ENCODE measurements around the gene PLCB2.

Gene PLCB2

DNA sequence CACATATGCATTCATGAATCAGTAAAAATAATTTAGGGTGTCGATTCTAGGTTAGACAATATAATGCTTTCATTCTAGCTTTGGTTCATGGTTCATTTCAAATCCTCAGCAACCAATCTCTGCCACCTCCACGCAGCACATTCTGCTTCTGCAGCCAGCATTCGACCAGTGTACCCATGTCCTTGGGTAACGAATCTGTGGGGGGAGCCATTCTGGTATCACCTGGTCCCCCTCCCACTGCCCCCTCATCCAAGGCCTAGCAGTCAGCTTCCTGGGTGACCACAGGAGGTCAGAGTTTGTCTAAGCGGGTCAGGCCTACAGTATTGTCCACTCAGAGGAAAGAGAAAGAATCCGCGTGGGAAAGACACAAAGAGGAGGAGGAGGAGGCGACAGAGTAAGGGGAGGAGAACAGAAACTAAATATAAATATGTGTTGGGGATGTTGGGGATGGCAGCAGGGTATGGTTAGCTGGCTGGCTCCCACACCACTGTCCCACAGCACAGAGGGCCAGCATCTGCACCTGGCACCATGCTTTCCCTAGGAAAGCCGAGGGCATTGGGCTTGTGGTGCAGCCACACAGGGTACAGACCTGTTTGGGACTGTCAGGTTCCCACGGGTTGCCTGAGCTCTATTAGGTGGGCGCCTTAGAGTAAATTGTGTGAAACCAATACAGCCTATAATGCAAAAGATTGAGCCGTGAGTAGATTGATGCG lies 56.8 kb downstream of the PLCB2 start:
- DNase-seq (ENCODE audit: low read depth, low spot score): no peak

DNA sequence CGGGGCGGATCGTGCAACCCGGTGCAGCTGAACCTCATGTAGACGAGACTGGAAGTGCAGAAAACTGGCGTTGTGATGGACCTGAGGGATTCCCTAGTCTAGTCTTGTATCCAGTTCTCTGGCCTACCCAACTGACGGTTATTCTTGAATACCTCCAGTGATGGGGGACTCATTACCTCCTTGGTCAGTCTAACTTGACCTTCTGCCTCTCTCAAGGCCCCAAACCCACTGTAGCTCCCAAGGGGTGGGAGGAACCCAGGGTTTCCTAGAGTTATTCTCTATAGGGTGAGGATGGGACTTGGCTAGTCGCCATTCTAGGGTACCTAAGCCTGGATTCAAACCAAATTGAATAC lies 57.5 kb downstream of the PLCB2 start:
- no peak for DNase-seq (ENCODE audit: low read depth, low spot score)

DNA sequence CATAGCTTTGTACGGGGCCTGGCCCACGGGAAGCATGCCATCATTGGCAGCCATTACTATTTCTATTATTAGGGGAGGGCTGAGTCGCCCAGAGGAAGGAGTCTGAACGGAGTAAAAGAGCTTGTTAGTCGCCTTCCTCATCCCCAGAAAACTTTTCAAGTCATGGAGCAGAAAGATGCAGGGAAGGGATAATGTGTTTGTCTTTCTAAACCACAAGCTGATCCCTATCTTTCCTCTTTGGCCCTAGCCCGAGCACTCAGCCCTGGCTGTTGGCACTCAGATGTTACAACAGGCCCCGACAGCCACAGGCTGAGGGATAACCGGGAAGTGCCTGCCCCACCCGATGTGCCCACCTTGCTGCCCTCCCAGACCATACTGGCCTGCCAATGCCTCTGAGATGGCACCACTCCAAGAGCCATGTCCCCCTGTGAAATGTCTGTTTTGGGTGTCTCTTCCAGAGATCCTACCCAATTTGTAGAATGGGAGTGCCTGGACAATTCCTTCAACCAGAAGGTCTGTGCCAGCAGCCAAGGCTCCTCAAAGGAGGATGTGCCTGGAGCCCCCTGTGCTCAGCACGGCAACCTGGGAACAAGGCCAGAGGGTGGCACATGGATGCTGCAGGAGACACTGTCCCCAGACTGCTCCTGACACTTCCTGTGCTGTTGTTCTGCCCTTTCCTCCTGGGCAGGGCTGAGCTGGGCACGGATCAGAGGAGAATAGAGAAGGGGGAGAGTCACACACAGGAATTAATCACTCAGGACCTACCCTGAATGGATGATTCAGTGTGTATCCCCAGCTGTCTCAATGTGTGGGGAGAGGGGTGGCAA lies 58.0 kb downstream of the PLCB2 start:
- no peak for DNase-seq (ENCODE audit: low read depth, low spot score)

DNA sequence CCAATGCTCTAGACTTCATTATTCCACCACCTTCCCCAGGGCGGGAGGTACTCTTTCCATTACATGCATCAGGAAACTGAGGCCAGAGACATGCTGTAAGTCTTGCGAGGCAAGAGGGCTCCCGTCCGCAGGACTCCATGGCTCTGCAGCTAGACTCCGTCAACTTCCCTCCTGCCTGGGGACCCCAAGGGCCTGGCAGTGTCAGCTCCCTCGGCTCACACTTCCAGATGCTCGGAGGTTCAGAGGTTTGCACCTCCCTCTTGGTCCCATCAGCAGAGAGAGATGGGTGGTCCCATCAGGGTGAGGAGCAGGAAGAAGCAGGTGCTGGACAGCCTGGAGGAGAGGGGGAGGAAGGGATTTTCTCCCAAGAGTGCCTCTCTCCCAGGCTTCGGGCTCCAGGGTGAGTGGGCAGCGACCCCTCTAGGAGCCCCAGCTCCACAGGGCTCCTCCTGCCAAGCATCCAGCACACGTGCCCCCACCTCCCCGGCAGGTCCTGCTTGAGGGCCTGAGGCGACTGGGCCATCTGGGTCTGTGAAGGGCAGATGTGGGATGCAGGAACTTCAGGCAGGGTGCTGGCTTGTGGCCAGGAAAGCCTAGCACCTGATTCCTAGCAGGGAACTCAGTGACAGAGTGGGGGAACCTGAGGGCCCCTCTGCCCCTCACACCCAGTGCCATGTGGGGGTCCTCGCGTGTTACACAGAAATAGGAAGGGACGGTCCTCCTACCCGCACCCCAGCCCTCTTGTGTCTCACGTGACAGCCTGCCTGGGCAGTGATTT lies 59.5 kb downstream of the PLCB2 start:
- DNase-seq (ENCODE audit: low read depth, low spot score): no peak

DNA sequence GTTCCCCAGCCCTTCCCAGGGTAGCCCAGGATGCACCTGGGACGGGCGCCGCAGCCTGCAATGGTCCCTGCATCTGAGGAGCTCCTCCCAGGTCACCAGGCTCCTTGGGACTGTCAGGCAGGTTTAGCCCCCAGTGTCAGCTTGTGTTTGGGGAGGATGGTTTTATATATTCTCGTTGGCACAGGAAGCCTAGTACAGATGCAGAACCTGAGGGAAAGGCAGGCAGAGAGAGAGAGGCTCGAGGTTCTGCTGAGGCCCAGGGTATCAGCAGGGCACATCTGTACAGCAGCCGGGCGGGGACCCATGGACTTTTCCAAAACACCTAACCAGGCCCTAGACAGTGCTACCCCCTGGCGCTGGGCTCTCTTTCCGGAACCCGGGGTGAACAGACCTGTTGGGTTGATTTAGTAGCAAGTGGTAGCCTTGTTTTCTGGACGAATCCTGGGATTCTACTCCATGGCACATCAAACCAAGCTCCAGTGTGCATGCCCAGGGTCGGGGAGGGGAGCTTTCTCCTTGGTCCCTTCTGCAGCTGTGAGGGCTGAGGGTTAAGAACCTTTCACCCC lies 60.2 kb downstream of the PLCB2 start:
- no peak for DNase-seq (ENCODE audit: low read depth, low spot score)

DNA sequence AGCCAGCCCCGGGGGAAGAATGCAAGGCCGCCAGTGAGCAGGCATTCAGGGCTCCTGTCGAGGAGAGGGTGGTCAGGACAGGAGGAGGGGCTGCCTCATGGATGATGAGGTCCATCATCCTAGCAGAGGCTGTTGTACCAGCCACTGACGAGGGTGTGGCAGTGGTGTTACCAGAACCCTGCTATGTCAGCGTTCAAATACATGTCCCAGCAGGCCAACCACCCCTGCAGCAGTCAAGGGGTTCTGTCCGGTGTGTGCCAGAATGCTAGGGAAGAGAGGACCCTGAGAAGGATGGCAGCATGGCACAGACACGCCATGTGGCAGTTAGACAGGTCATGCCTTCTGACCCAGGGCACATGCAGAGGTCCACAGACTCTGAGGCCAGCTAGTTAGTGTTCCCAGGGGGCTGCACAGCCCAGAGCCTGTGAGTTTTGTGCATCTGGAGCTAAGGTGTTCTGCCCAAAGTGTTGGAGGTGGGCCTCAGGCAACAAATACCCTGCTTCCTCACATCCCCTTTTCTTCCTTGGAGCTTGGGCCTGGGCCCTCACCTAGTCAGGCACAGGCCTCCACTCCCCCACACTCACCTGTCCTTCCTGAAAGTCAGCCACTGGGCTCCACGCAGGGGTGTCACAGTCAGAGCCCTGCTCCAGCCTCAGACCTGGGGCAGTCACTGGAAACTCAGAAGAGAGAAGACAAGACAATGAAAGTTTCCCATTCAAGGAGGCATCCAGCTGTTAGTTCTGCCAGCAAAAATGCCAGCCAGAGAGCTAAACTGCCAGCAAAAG lies 61.0 kb downstream of the PLCB2 start:
- DNase-seq (ENCODE audit: low read depth, low spot score): no peak

DNA sequence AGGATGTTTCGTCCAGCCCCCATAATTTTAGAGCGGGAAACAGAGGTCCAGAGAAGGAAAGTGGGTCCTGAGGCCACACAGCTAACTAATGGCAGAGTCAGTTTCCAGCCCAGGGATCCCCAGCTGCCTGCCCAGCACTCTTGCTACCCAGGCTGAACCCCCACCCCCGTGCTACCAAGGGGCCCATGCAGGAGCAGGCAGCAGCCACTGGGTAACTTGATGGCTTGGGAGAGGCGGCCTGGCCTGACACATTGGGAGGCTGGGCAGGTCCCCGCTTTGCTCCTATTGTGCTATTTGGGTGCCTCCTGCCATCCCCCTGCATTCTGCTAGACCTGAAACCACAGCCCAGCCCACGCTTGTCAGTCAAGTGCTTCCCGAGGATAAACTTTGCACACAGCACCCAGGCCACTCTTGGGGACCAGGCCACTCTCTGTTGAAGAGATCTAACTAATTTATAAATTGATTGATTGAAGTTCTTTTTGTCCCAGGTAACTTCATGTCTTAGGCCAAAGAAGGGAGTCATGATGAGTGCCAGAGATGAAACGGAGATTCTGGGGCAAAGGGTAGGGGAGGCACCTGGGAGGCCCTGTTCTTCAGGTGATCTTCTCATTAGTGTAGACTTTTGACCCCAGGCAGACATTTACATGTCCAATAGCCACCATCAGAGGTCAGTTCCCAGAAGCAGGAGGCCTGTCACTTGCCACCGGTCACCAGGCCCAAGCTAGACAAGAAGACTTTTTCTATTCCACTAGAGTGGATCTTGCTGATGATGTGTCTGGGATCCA lies 61.9 kb downstream of the PLCB2 start:
- DNase-seq (ENCODE audit: low read depth, low spot score): no peak

DNA sequence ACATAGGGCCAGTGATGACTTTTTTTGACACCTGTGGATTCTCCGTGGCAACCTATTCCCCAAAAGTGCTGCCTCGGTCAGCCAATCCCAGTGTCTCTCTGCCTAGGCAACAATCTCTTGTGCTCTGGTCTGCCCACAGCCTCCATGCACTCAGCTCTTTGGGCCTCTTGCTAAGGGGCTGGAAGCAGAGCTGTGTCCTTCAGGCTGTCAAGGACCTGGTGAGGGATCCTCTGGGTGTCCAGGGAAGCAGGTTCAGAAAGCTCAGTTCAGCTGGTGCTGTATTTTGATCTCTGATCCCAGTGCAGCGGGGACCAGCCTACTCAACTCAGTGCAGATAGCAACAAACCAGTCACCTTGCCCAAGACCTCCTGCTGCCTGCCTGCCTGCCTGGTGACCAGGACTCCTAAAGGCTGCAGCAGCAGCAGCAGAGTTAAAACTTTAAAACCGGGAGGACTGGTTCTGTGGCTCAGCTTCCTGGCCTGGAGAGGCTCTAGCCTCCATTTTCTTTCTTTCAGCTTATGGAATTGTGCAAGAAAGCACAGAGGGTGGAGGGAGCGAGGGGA lies 62.7 kb downstream of the PLCB2 start:
- DNase-seq (ENCODE audit: low read depth, low spot score): peak; percentile 77

DNA sequence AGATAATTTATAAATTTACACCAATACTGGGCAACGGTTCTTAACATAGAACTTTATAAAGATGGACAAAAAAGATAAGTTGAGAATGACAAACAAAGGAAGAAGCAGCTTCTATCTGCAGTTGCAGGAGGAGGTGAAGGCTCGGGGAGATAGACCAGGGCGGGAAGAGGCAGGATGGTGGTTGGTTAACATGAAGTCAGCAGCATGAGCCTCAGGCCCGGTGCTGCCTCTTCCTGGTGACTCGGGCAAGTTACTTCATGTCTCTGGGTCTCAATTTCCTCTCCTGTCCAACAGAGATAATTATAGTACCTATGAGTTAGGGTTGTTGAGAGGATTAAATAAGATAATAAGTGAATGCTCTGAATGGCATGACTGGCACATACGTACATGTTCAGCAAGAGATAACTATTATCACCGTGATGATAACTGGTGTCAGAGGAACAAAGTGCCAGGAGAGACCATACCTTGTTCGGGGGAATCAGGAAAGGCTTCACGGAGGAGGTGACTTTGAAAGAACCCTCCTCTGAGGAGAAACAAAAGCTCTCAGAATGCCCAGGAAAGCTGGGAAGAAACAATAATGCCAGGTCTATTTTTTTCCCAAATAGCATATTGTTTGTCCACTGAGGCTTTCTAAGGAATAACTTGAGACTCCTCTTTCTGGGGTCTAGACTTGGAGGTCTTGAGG lies 64.5 kb downstream of the PLCB2 start:
- DNase-seq (ENCODE audit: low read depth, low spot score): no peak

DNA sequence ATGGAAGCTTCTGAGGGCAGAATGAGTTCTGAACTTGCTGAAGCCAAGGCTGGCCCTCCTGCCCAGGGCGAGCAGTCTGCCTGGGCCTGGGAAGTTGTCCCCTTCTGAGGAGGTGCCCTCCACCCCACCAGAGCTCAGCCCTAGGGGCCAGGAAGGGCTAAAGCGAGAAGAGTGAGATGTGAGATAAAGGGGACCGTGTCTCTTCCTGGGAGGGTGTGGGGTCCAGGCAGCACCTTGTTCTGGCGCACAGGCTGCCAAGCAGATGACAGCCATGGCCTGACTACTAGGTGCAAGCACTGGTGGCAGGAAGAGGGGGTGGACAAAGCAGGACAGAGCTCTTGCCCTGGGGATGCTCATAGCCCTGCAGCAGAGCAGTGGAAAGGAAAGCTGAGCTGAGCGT lies 65.1 kb downstream of the PLCB2 start:
- DNase-seq (ENCODE audit: low read depth, low spot score): no peak

DNA sequence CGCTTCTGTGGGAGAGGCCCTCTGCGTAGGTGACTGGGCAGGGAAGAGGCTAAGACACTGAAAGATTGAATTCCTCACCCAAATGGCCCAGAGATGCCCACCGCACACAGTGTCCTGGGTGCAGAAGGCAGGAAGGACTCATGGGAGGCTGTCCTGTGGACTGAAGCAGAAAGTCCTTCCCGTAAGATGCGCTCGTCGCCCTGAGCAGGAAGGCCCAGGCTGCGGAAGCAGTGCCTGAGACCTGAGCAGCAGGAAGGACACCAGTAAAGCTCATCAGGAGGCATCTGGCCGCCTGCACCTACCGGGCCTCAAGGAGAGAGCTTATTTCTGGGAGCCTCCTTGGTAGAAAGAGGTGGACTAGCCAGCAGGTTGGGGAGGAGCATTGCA lies 65.5 kb downstream of the PLCB2 start:
- DNase-seq (ENCODE audit: low read depth, low spot score): no peak

DNA sequence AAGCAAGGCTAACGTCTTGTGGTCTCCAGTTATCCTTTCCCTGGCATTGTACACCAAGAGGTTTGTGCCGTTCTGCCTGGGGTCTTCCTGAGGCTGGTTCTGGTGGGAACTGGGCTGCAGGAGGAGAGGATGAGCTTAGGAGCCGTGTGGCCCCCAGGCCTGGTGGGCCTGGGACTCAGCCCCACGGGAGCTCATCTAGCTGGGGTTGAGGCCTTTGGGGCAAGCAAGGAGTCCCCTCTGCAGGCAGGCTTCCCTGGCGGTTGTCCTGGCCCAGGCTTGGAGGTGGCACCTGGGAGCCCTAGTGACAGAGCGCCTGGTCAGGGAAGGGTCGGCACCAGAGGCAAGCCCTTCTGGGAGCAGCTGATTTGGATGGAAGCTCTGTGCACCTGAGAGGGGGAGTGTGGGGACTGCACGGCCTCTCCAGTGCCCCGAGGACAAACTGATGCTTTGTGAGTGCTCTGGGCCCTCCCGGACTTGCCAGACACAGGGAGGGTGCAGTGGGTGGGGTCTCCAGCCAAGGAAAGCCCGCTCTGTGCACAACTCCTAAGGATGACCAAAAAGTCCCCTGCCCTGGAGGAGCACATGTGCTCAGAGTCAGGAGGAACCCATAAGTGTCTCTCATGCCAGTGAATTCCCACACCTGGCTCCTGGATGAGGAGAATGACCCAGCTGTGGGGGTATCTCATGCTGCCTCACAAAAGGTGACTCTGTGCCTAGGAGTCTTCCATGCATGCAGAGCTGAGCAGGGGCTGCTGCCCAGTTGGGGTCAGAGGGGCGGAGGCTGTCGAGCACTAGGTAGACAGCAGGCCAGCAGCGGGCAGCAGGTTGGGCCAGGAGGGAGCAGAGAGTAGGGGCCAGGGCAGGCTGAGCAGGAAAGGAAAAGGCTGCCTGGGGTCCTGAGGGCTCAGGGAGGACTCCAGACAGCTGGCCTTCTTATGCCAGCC lies 66.2 kb downstream of the PLCB2 start:
- no peak for DNase-seq (ENCODE audit: low read depth, low spot score)

DNA sequence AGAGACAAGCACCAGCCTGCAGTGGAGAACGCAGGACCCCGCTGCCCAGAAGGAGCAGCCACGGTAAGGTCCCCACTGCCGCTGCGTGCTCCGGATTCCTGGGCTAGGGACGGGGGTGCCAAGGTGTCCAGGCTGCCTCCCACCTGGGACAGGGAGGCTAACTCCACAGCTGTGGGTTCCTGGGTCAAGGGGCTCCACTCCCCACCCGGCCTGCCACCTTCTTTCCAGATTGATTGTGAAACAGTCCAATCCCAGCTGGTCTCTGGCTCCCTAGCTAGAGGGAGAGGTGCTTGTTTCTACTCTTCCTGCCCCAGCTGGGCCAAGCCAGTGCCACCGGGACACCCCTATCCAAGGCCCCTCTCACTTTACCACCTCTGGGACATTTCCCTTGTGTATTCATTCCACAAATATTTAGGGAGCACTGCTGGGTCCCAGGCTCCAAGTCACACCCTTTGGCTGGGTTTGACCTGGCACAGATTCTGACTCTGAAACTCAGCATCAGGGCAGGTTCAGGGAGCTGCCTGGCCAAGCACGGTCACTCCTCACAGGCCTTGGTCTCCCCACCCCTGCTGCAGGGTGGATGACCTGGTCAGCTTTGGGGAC lies 67.0 kb downstream of the PLCB2 start:
- no peak for DNase-seq (ENCODE audit: low read depth, low spot score)

DNA sequence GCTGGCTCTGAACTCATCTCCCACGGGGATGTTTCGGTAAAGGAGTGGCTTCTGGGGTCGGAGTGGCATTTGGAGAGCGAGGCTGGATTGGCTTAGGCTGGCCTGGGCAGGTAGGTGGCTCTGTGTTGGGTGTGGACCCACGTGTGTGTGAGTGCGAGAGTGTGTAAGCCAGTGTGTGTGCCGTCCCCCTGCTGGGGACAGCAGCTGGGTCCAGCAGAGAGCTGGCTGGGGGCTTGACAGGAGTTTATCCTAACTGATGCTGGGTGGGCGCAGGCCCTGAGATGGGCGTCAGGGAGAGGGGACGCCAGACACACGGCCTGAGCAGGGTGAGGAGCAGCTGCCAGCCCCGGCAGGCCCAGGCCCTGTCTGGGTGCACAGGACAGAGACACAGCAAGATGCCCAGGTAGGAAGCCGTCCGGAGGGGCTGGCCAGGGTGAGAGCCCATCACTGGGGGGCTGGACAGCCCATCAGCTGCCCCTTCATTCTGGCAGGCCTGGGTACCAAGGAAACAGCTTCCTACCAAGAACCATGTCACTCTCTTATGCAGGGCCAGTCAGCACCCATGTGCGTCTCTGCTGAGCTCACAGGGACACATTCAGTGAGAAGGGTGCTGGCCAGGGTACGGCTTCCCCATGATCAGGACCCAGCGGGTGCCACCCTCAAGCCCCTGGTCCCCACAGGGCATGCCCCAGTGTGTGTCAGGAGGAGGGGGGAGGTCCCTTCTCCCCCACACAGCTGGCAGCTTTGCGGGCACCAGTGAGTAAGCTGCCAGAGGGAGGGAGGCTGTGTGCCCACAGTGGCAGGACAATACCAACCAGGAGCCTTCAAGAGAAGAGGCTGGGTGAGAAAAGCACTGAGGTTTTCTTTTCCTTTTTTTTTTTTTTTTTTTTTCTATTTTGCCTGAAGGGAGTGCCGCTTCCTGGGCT lies 67.8 kb downstream of the PLCB2 start:
- no peak for DNase-seq (ENCODE audit: low read depth, low spot score)

DNA sequence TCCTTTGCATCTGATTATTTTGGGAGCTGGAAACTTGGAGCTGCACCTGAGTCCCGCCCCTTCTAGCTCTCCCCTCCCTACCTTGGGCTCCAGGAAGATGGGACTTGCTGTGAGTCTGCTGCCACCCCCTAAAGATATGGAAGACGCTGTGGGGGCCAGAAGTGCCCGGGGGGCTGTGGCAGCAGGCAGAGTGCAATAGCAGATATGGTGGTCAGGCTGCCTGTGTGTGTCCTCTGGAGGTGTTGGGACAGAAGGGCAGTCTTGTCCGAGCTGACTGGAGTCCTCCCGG lies 68.4 kb downstream of the PLCB2 start:
- DNase-seq (ENCODE audit: low read depth, low spot score): no peak

DNA sequence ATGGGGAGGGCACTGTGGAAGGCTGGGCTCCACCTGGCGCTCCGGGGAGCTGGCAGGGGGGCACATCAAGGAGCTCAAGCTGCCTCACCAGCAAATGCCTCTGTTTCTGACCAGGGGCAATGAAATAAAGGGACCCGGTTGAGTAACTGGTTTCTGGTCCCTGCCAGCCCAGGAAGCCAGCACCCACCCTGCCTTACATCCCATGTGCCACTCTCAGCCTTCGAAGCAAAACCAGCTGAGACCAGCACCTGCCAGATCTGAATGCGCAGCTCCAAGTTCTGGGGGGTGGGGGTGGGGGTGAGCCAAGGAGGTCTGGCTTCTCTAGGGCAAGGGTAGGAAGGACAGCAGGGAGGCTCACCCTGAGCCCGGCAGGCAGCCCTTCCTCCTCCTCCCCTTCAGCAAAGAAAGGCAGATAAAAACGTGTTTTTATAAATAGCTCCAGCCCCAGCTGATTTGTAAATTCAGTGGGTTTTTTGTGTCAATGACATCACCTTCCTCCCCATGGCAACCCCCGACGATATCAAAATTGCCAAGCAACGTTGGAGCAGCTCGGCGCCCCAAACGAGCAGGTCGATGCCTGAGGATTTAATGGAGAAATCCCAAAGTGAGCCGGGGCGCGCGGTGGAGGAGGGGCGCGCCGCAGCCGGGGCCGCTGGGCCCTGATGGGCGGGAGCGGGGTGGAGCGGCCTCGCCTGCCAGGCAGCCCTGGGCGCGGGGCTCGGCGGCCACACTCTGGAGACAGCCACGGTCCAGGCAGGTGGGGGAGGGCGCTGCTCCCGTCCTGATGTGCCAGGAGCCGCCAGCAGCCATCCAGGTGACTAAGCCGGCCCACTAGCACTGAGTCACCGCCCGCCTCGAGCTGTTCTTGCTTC lies 69.0 kb downstream of the PLCB2 start, which contains the start of gene PAK6:
PAK6 (plus strand) TSS at position 532 of the 872 bp plus-strand sequence. CDS start 25,723 bp downstream, outside the sequence.
- peak; percentile 88 for DNase-seq (ENCODE audit: low read depth, low spot score)

All from ELF-1 (cell line).